ENCODE data around the gene ZDHHC7. TPM values are rescaled to one million over a fixed set of nuclear protein-coding genes. Genes with fewer than 3 reads are reported as not detected.

ZDHHC7 gene
- total RNA-seq, 1 experiment from 2014 or later, result 39.1 TPM

DNA sequence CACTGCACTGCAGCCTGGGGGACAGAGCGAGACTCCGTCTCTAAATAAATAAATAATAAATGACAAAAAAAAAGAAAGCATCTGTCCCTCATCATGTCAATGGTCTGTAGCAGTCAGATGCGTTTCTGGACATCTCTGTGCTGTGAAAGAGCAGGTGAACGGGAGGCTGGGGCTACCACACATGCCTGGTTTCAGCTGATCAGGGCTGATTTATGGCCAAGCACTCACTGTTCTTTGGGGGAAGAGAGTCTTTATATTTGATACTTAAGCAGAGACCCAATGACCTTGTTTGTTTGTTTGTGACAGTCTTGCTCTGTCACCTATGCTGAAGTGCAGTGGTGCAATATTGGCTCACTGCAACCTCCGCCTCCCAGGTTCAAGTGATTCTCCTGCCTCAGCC, 33.7 kb upstream of the ZDHHC7 start:
- Mint-ChIP-seq H3K4me3 (no peak overlapping the region), H3K27me3 (ENCODE audit: low read depth) (peaks cover 15% of the 10 kb centered on the region), H3K4me1 (peaks cover 3 to 4% of the 10 kb centered on the region in 2 experiments; a peak in 1 of 4 replicates), H3K27ac (no peak overlapping the region), H3K36me3 (ENCODE audit: insufficient read depth in 1 of 3, low read depth in 3 of 3) (no peaks in the 10 kb centered on the region), H3K9me3 (no peaks in the 10 kb centered on the region)
- H4K5ac ChIP-seq (ENCODE audit: insufficient read length, low read depth, low read length), result no peak overlapping the region
- no peak overlapping the region for H3K56ac ChIP-seq (ENCODE audit: insufficient read length, low read depth, low read length)
- H2BK12ac ChIP-seq (ENCODE audit: insufficient read length, low read depth, low read length), result no peak overlapping the region
- no peak overlapping the region for H2BK15ac ChIP-seq (ENCODE audit: low read depth, low read length)
- H3K14ac ChIP-seq (ENCODE audit: insufficient read depth, low read length), result no peak overlapping the region
- H3K23ac ChIP-seq (ENCODE audit: insufficient read length, low read depth, low read length), result no peak overlapping the region
- no peak overlapping the region for H3K9ac ChIP-seq (ENCODE audit: extremely low read depth, insufficient read length, low read length)
- WGBS (ENCODE audit: extremely low coverage, insufficient read length, low lambda C conversion rate), result no CpG with 5 or more reads among the region's 5 CpGs
- no peaks in the 10 kb centered on the region for H3K9me3 ChIP-seq (ENCODE audit: control insufficient read depth, low read depth, low read length)
- TF ChIP-seq, protein P1, sequence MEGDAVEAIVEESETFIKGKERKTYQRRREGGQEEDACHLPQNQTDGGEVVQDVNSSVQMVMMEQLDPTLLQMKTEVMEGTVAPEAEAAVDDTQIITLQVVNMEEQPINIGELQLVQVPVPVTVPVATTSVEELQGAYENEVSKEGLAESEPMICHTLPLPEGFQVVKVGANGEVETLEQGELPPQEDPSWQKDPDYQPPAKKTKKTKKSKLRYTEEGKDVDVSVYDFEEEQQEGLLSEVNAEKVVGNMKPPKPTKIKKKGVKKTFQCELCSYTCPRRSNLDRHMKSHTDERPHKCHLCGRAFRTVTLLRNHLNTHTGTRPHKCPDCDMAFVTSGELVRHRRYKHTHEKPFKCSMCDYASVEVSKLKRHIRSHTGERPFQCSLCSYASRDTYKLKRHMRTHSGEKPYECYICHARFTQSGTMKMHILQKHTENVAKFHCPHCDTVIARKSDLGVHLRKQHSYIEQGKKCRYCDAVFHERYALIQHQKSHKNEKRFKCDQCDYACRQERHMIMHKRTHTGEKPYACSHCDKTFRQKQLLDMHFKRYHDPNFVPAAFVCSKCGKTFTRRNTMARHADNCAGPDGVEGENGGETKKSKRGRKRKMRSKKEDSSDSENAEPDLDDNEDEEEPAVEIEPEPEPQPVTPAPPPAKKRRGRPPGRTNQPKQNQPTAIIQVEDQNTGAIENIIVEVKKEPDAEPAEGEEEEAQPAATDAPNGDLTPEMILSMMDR (conservative IDR thresholded peaks at IDR 0.05), result no peak
- no peak overlapping the region for H2BK120ac ChIP-seq (ENCODE audit: low read depth, low read length, poor library complexity, severe bottlenecking)
- no peaks in the 10 kb centered on the region for H4K20me1 ChIP-seq (ENCODE audit: control insufficient read depth, insufficient read depth, insufficient read length)
- H2AFZ ChIP-seq (ENCODE audit: low read length), result no peak overlapping the region
- no peak overlapping the region for H3K27ac ChIP-seq (ENCODE audit: insufficient read length, low read depth, low read length)
- H3T11ph ChIP-seq (ENCODE audit: low read length), result no peak overlapping the region
- no peaks in the 10 kb centered on the region for H3K79me1 ChIP-seq (ENCODE audit: insufficient read depth, low read depth, low read length, poor library complexity, severe bottlenecking)
- H3K4ac ChIP-seq (ENCODE audit: low read depth, low read length), result no peak overlapping the region
- H2AK5ac ChIP-seq (ENCODE audit: insufficient read length, low read length), result no peak overlapping the region
- no peak overlapping the region for H4K8ac ChIP-seq (replicated peaks; ENCODE audit: insufficient read length, low read depth, low read length)
- H4K91ac ChIP-seq (ENCODE audit: insufficient read length, low read depth, low read length), result no peak overlapping the region
- H3K4me1 ChIP-seq (ENCODE audit: insufficient read depth, low read length), result no peaks in the 10 kb centered on the region; the same call in 1 of the 2 replicates
- no peak overlapping the region for H2BK20ac ChIP-seq (ENCODE audit: low read depth, low read length, poor library complexity, severe bottlenecking)
- no peak overlapping the region for H3K18ac ChIP-seq (ENCODE audit: insufficient read length, low read depth, low read length)
- H2BK5ac ChIP-seq (ENCODE audit: insufficient read length, low read length), result no peak overlapping the region
- H3K27me3 ChIP-seq (ENCODE audit: insufficient read depth, low read length), result no peaks in the 10 kb centered on the region
- H3K79me2 ChIP-seq (ENCODE audit: insufficient read depth, low read length), result no peaks in the 10 kb centered on the region
- no peak for DNase-seq
- no peaks in the 10 kb centered on the region for H3K23me2 ChIP-seq (ENCODE audit: insufficient read length, low read depth, low read length, poor library complexity, severe bottlenecking)
- no peak overlapping the region for H3K4me2 ChIP-seq (ENCODE audit: insufficient read depth, insufficient read length, low read length)

Data from H9 (cell line).